ENCODE data around the gene UNC50. TPM values are rescaled to one million over a fixed set of nuclear protein-coding genes. Genes with fewer than 3 reads are reported as not detected.

The UNC50 gene
- total and polyA plus RNA-seq, 7 donors = 12.5 to 61.0 (median 39.4) TPM

- peaks cover 3 to 81% (median 14%) of the 10 kb centered on the region in 4 donors for H3K36me3 ChIP-seq
These were observed 24.4 kb upstream of the UNC50 start for GRCh38 chr2:98583816-98584618.

GRCh38 chr2:98585386-98585785 is 23.0 kb upstream of the UNC50 start:
- intact Hi-C loops (cut with DNase I) = no loop called here
- H3K36me3 ChIP-seq = peaks cover 3 to 72% (median 12%) of the 10 kb centered on the region in 4 donors
- WGBS, 2 donors = 93 to 95% methylated on average over 10 of the region's 10 CpGs
- H3K9me3 ChIP-seq = no peaks in the 10 kb centered on the region
- no peaks in the 10 kb centered on the region for H3K4me1 ChIP-seq
- TF ChIP-seq EP300 (IDR thresholded peaks at IDR 0.05) = no peak
- no peak for TF ChIP-seq POLR2A (IDR thresholded peaks at IDR 0.05)
- no peak for TF ChIP-seq POLR2AphosphoS5 (IDR thresholded peaks at IDR 0.05)
- TF ChIP-seq CTCF (IDR thresholded peaks at IDR 0.05) = no peak
- no peak overlapping the region for H3K27ac ChIP-seq
- no peak overlapping the region for H3K4me3 ChIP-seq
- H3K27me3 ChIP-seq = no peaks in the 10 kb centered on the region
- no peak for DNase-seq

More at GRCh38 chr2:98583816-98584618, 24.4 kb upstream of the UNC50 start:
- no peak overlapping the region for H3K4me3 ChIP-seq
- intact Hi-C loops (cut with DNase I) = no loop called here
- H3K9me3 ChIP-seq = no peaks in the 10 kb centered on the region
- WGBS, 2 donors = 41 to 75% methylated on average over 10 of the region's 10 CpGs
- TF ChIP-seq EP300 (IDR thresholded peaks at IDR 0.05) (no peak), POLR2A (IDR thresholded peaks at IDR 0.05) (no peak), CTCF (IDR thresholded peaks at IDR 0.05) (no peak), POLR2AphosphoS5 (IDR thresholded peaks at IDR 0.05) (no peak)
- H3K27me3 ChIP-seq = no peaks in the 10 kb centered on the region
- H3K4me1 ChIP-seq = no peaks in the 10 kb centered on the region
- DNase-seq = no peak
- no peak overlapping the region for H3K27ac ChIP-seq

DNA sequence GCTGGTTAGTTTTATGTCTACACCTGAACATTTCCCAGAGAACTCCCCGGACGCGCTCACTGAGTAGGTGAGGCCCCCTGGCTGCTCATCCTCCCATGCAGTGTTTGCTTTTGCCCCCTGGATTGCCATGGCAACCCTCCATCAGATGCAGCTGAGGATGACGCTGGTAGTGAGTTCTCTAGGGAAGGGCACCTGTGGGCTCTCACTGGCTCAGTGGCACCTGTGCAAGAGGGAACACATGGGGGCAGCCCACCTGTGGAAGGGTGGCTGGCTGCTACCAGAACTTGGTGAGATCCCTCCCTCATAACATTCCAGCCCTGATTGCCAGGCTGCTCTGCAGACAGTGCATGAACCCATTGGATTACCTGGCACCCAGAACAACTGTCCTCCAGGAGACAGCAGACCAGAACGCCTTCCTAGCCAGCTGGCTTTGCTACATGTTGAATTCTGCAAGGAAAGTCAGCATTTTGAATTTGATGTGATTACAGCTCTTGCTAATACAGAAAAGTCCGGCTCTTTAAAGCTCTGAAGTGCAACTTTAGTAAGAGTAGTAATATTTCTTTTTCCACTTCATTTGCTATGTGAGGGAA is 21.7 kb upstream of the UNC50 start:
- Histone ChIP-seq H3K36me3 (peaks cover 3 to 76% (median 14%) of the 10 kb centered on the region in 4 donors), H3K27ac (no peak overlapping the region), H3K9me3 (no peaks in the 10 kb centered on the region), H3K4me1 (no peaks in the 10 kb centered on the region), H3K27me3 (no peaks in the 10 kb centered on the region), H3K4me3 (no peak overlapping the region)
- TF ChIP-seq CTCF (IDR thresholded peaks at IDR 0.05) (no peak), EP300 (IDR thresholded peaks at IDR 0.05) (no peak), POLR2A (IDR thresholded peaks at IDR 0.05) (no peak), POLR2AphosphoS5 (IDR thresholded peaks at IDR 0.05) (no peak)
- no peak for DNase-seq
- 92 to 94% methylated on average over 6 of the region's 6 CpGs for WGBS, 2 donors
- intact Hi-C loops (cut with DNase I) = no loop called here

GRCh38 chr2:98588880-98589431 is 19.4 kb upstream of the UNC50 start:
- no peaks in the 10 kb centered on the region for H3K4me1 ChIP-seq
- no peak for DNase-seq
- H3K27me3 ChIP-seq = no peaks in the 10 kb centered on the region
- intact Hi-C loops (cut with DNase I) = no loop called here
- peaks cover under 1 to 68% (median 6%) of the 10 kb centered on the region in 4 donors for H3K36me3 ChIP-seq
- WGBS, 2 donors = 69 to 89% methylated on average over 4 of the region's 4 CpGs
- TF ChIP-seq POLR2A (IDR thresholded peaks at IDR 0.05) = no peak
- no peak for TF ChIP-seq EP300 (IDR thresholded peaks at IDR 0.05)
- no peak for TF ChIP-seq CTCF (IDR thresholded peaks at IDR 0.05)
- TF ChIP-seq POLR2AphosphoS5 (IDR thresholded peaks at IDR 0.05) = no peak
- H3K9me3 ChIP-seq = no peaks in the 10 kb centered on the region
- H3K4me3 ChIP-seq = no peak overlapping the region
- H3K27ac ChIP-seq = no peak overlapping the region

Data from sigmoid colon (tissue), 7 donors.